Dermis microvascular lymphatic vessel endothelial cell (primary cell): Measurements from ENCODE around the gene MEOX2. TPM values are rescaled to one million over a fixed set of nuclear protein-coding genes. Genes with fewer than 3 reads are reported as not detected.

Experiments used
- DNase-seq, 2 donors: peaks; one replicate each; pipeline versions ENCODE4 v3.0.0 to v3.0.0-alpha.2; 2010; ENCODE audit warnings: low read depth in 2 of 2
- total RNA-seq: library from RNA; depleted of rRNA; stranded (reverse); fragments of >200 nt; gene quantifications from 2 replicates; pipeline ENCODE4 v1.2.1, GENCODE V29; 2014

MEOX2 gene
- total RNA-seq, 1 donor from 2014 or later: 3.1 TPM

DNA sequence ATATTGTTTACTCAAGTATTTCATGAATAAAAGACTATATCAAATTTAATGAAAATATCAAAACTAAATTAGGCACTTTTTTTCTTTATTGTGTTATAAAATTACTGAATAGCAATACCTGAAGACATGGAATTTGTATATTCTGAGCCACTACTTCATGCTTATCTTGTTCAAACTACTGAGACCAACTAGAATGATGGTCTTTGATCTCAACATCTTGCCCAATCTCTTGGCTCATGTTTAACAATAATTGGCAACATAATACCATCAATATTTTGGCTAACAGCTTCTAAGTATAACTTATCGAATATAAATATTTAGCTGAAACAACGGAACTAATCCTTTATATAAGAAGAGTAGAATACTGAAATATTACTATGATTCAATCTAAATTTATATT is 68.2 kb downstream of the MEOX2 start:
- no peak for DNase-seq

DNA sequence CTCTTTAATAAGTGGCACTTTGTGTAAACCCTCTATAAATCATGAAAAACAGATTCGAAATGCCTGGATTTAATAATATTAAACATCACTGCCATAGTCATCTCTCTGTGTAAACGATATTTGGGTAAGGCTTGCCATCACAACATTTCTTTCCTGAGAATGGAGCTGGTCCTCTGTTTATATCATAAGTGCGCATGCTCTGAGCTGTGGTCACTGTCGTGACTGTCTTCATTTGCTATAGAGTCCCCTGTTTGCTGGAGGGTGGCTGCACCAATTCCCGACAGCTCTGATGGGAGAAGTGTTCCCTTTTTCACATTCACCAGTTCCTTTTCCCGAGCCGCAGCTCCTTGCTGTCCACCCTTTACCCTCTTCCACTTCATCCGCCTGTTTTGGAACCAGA is 74.3 kb downstream of the MEOX2 start:
- no peak for DNase-seq

- no peak for DNase-seq
These were observed 76.0 kb downstream of the MEOX2 start for GRCh38 chr7:15610503-15610902.

- DNase-seq: no peak
These were observed 77.2 kb downstream of the MEOX2 start for GRCh38 chr7:15609287-15609686.

GRCh38 chr7:15607529-15608210 is 78.8 kb downstream of the MEOX2 start:
- no peak for DNase-seq

- no peak for DNase-seq
These were observed 79.9 kb downstream of the MEOX2 start for GRCh38 chr7:15606561-15606960.

DNA sequence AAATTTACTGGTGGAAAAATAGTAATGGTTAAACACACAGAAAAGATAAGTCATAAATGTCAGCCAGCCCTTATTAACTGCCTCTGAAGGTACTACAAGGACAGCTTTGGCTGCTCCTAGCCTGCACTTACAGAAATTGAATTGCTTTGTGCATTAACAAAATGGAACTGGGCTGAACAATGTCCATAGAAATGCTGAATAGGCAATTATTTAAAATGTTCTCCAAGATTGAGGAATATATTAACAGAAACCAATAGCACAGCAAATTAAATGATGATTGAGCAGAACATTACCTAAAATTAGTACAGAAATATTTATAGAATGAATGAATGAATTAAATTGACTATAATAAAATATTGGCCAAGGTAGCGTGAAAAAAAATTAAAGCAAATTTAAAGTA is 82.3 kb downstream of the MEOX2 start:
- DNase-seq: no peak

GRCh38 chr7:15603124-15603523 is 83.4 kb downstream of the MEOX2 start:
- no peak for DNase-seq

- DNase-seq: peak in 1 of 2 donors; percentile 52
These were observed 84.2 kb downstream of the MEOX2 start for GRCh38 chr7:15602236-15602635.

DNA sequence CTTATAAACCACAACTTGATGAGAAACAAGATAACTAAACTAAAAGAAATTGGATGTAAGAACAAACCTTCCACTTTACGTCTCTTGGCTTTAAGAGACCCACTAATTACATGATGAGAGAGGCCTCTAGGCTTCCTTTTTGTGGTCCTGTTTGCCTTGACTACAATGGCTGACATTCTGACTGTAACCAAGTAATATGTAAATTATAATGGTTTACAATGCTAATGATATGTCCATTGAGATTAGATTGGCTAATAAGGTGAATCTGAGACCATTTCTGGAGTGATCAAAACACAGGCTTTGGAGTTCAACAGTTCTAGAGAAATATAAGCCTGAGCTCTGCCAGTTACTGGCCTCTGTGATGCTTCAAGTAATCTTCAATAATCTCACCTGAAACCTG is 85.3 kb downstream of the MEOX2 start:
- no peak for DNase-seq

DNA sequence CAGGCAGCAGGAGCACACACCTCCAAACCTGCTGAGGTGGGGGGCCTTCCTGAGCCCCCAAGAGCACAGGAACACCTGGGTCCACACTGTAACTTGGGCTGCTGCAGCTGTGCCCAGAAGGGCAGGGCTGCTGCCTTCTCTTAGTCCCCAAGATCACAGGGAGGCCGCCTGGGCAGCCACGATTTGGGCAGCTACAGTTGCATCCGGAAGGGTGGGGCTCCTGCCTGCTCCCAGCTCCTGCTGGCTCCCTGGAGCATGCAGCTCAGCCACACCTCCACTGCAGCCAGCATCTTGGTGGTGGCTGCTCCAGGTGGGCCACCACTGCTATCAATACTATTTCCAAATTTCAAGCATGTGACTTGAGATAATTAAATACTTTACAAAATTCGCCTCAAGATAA is 86.2 kb downstream of the MEOX2 start:
- DNase-seq: no peak

DNA sequence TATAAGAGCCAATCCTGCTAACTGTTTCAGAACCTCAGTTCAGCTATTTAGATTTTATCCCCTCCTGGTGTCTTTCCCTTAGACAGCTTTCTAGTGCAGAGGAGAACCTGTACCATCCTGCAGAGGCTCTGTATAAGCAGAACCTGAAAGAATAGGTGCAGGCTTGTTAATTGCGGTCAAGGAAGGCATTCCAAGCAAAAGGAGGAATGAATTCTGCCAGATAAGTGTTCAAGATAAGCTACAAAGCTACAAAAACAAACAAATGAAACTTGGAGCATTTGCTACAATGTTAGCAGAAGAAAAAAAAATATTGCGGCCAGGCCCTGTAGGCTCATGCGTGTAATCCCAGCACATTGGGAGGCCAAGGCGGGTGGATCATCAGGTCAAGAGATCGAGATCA is 92.0 kb downstream of the MEOX2 start:
- no peak for DNase-seq

DNA sequence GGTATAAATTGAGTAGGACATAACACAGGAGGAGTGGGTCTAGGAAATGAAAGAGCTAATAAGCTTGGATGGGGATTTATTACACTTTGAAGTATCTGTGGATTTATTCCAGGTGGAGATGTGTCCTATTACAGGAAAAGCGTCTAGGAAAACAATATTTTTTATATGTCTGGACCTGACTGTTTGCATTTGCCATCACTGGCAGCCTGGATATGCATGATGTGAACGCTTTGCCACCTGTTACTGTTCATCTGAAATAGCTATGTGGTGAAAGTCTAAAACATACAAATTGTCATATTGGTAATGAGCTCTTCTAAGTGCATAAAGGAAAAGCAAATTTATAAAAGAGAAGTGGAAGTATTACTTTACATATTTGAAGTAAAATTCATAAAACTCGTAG is 93.1 kb downstream of the MEOX2 start:
- DNase-seq: no peak

DNA sequence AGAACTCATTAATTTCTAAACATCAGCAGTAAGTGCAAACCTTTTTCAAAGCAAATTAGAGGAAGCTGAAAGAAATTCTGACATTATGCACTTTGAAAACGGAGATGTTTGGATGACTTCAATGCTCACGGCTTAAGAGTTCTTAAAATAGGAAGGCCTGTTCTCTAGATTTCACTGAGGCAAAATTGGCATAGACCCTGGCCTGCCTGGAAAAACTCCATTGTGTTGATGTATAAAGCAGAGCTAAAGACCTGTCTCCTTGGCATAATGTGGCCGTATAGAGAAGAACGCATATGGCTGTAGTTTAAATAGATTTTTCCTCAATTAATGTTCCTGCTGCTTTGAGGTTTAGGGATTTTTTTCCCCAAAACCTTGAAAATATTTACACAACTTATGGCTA is 100.2 kb downstream of the MEOX2 start:
- no peak for DNase-seq

- no peak for DNase-seq
These were observed 101.9 kb downstream of the MEOX2 start for GRCh38 chr7:15584575-15584974.

GRCh38 chr7:15582773-15583172 is 103.7 kb downstream of the MEOX2 start:
- DNase-seq: no peak

- DNase-seq: no peak
These were observed 105.0 kb downstream of the MEOX2 start for GRCh38 chr7:15581352-15581951.

- peak in 1 of 2 donors; percentile 67 for DNase-seq
These were observed 105.7 kb downstream of the MEOX2 start for GRCh38 chr7:15580604-15581351.

- DNase-seq: no peak
These were observed 108.9 kb downstream of the MEOX2 start for GRCh38 chr7:15577600-15577999.

- DNase-seq: peak in 1 of 2 donors; percentile 83
These were observed 115.1 kb downstream of the MEOX2 start for GRCh38 chr7:15571301-15571878.

DNA sequence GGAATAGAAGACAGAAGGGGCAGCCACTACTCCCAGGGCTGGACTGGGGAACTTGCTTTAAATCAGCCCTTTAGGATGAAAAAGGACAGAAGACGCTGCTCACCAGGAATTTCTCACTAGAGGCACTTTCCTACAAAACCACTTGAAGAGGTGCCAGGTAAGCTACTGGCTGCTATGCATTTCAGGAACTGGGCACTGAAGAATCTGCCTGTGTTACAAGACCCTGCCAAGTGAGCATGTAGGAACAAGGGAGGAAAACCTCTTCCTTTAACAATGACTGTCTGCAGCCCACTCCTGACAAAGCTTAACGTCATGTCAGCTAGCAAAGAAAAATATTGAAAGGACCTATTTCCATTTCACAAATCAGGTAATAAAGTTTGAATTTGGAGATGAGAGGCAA is 118.8 kb downstream of the MEOX2 start:
- DNase-seq: no peak

- DNase-seq: no peak
These were observed 119.4 kb downstream of the MEOX2 start for GRCh38 chr7:15567036-15567435.
